ACC112 (cell line): ENCODE results near the gene PPP2R2D.

Experiments used
- H2AFZ ChIP-seq: fragments of 200-600 bp; sonication (generic); one replicate; pipeline ENCODE4 v1.6.0; 2017; ENCODE audit warnings: antibody characterized with exemption, low read length; ENCODE audit not compliant: unreplicated experiment
- H3K27ac ChIP-seq: fragments of 200-600 bp; sonication (generic); 2 replicates; pipeline ENCODE4 v1.5.1; 2014; ENCODE audit warnings: low read depth, mild to moderate bottlenecking, antibody characterized with exemption, low read length, moderate library complexity
- H3K27me3 ChIP-seq: fragments of 200-600 bp; sonication (generic); 2 replicates; pipeline ENCODE4 v1.6.1; 2014; ENCODE audit warnings: mild to moderate bottlenecking, antibody characterized with exemption, low read length, moderate library complexity, mixed read lengths; ENCODE audit not compliant: insufficient read depth
- H3K36me3 ChIP-seq: fragments of 200-600 bp; sonication (generic); 2 replicates; pipeline ENCODE4 v1.6.1; 2016; ENCODE audit warnings: mild to moderate bottlenecking, antibody characterized with exemption, low read length, moderate library complexity, mixed read lengths; ENCODE audit not compliant: insufficient read depth
- H3K4me1 ChIP-seq: fragments of 200-600 bp; sonication (generic); one replicate; pipeline ENCODE4 v1.6.1; 2016; ENCODE audit warnings: low read length, mixed read lengths; ENCODE audit not compliant: insufficient read depth, unreplicated experiment, control insufficient read depth
- H3K4me3 ChIP-seq: fragments of 200-600 bp; sonication (generic); 2 replicates; pipeline ENCODE4 v1.5.1; 2014; ENCODE audit warnings: mild to moderate bottlenecking, low read depth, low read length
- H3K79me2 ChIP-seq: fragments of 200-600 bp; sonication (generic); one replicate; pipeline ENCODE4 v1.6.0; 2016; ENCODE audit warnings: low read length; ENCODE audit not compliant: control insufficient read depth, unreplicated experiment, insufficient read depth

PPP2R2D gene

GRCh38 chr10:131977323-131978096, 76.7 kb downstream of the PPP2R2D start:
- H3K27me3 ChIP-seq: no peaks in the 10 kb centered on the region
- peaks cover 23% of the 10 kb centered on the region; the same call in 1 of the 2 replicates for H3K36me3 ChIP-seq
- peaks cover 49% of the 10 kb centered on the region for H3K4me1 ChIP-seq
- H2AFZ ChIP-seq: no peak overlapping the region
- H3K79me2 ChIP-seq: peaks cover 95% of the 10 kb centered on the region
- no peak overlapping the region for H3K27ac ChIP-seq
- peak overlapping the region; percentile 98 for H3K4me3 ChIP-seq

GRCh38 chr10:131978366-131978765, 77.6 kb downstream of the PPP2R2D start:
- peaks cover 49% of the 10 kb centered on the region for H3K4me1 ChIP-seq
- H2AFZ ChIP-seq: no peak overlapping the region
- peaks cover 91% of the 10 kb centered on the region for H3K79me2 ChIP-seq
- no peak overlapping the region for H3K27ac ChIP-seq
- peaks cover 16% of the 10 kb centered on the region; the same call in 1 of the 2 replicates for H3K36me3 ChIP-seq
- H3K4me3 ChIP-seq: peak overlapping the region; percentile 98
- H3K27me3 ChIP-seq: no peaks in the 10 kb centered on the region

GRCh38 chr10:131978851-131979250, 78.0 kb downstream of the PPP2R2D start:
- no peak overlapping the region for H2AFZ ChIP-seq
- peaks cover 48% of the 10 kb centered on the region for H3K4me1 ChIP-seq
- H3K79me2 ChIP-seq: peaks cover 86% of the 10 kb centered on the region
- H3K4me3 ChIP-seq: peak overlapping the region; percentile 98
- no peak overlapping the region for H3K27ac ChIP-seq
- H3K36me3 ChIP-seq: peaks cover 13% of the 10 kb centered on the region; the same call in 1 of the 2 replicates
- H3K27me3 ChIP-seq: no peaks in the 10 kb centered on the region

- Histone ChIP-seq H3K27ac (peak overlapping the region; percentile 16; the same call in 1 of the 2 replicates), H3K36me3 (peaks cover 9% of the 10 kb centered on the region; the same call in 1 of the 2 replicates), H3K4me3 (peak overlapping the region; percentile 98)
These were observed 78.5 kb downstream of the PPP2R2D start for GRCh38 chr10:131979336-131979735.

GRCh38 chr10:131979821-131980270, 79.0 kb downstream of the PPP2R2D start:
- Histone ChIP-seq H3K27ac (peak overlapping the region; percentile 16; the same call in 1 of the 2 replicates), H2AFZ (no peak overlapping the region), H3K4me1 (peaks cover 43% of the 10 kb centered on the region), H3K27me3 (no peaks in the 10 kb centered on the region), H3K79me2 (peaks cover 76% of the 10 kb centered on the region), H3K36me3 (peaks cover 9% of the 10 kb centered on the region; the same call in 1 of the 2 replicates), H3K4me3 (peak overlapping the region; percentile 98)

More at GRCh38 chr10:131979336-131979735, 78.5 kb downstream of the PPP2R2D start:
- peaks cover 43% of the 10 kb centered on the region for H3K4me1 ChIP-seq
- no peaks in the 10 kb centered on the region for H3K27me3 ChIP-seq
- peaks cover 82% of the 10 kb centered on the region for H3K79me2 ChIP-seq
- H2AFZ ChIP-seq: no peak overlapping the region

- no peak overlapping the region for H2AFZ ChIP-seq
- H3K79me2 ChIP-seq: peaks cover 72% of the 10 kb centered on the region
- H3K36me3 ChIP-seq: peaks cover 9% of the 10 kb centered on the region; the same call in 1 of the 2 replicates
- H3K4me3 ChIP-seq: peak overlapping the region; percentile 98
- H3K4me1 ChIP-seq: peaks cover 43% of the 10 kb centered on the region
- H3K27me3 ChIP-seq: no peaks in the 10 kb centered on the region
- H3K27ac ChIP-seq: peak overlapping the region; percentile 16; the same call in 1 of the 2 replicates
These were observed 79.5 kb downstream of the PPP2R2D start for GRCh38 chr10:131980321-131980720.

GRCh38 chr10:131980761-131981428, 80.1 kb downstream of the PPP2R2D start:
- Histone ChIP-seq H3K27me3 (no peaks in the 10 kb centered on the region), H3K36me3 (peaks cover 9% of the 10 kb centered on the region; the same call in 1 of the 2 replicates), H3K79me2 (peaks cover 66% of the 10 kb centered on the region), H2AFZ (no peak overlapping the region), H3K27ac (peak overlapping the region; percentile 25), H3K4me3 (peak overlapping the region; percentile 98), H3K4me1 (peaks cover 37% of the 10 kb centered on the region)

- peaks cover 59% of the 10 kb centered on the region for H3K79me2 ChIP-seq
- H3K36me3 ChIP-seq: peaks cover 9% of the 10 kb centered on the region; the same call in 1 of the 2 replicates
- peak within 1 kb of the TSS; percentile 98 for H2AFZ ChIP-seq
- peaks cover 35% of the 10 kb centered on the region for H3K4me1 ChIP-seq
- peak within 1 kb of the TSS; percentile 98 for H3K4me3 ChIP-seq
- H3K27me3 ChIP-seq: no peaks in the 10 kb centered on the region
- peak within 1 kb of the TSS; percentile 25 for H3K27ac ChIP-seq
These were observed 80.8 kb downstream of the PPP2R2D start, which contains the start of gene BNIP3 for GRCh38 chr10:131981429-131982184. TSS of gene BNIP3 (minus strand) at chr10:131981923. CDS start at chr10:131981806, 117 bp downstream.

- peak overlapping the region; percentile 98 for H3K4me3 ChIP-seq
- peaks cover 32% of the 10 kb centered on the region for H3K4me1 ChIP-seq
- peaks cover 7% of the 10 kb centered on the region; the same call in 1 of the 2 replicates for H3K36me3 ChIP-seq
- no peaks in the 10 kb centered on the region for H3K27me3 ChIP-seq
- H3K27ac ChIP-seq: peak overlapping the region; percentile 25; the same call in 1 of the 2 replicates
- peaks cover 52% of the 10 kb centered on the region for H3K79me2 ChIP-seq
- peak overlapping the region; percentile 98 for H2AFZ ChIP-seq
These were observed 81.5 kb downstream of the PPP2R2D start for GRCh38 chr10:131982185-131982756.
